Endothelial cell of umbilical vein (primary cell): Measurements from ENCODE around the gene COL1A1. TPM values are rescaled to one million over a fixed set of nuclear protein-coding genes. Genes with fewer than 3 reads are reported as not detected.

Source experiments
- BruUV-seq: library from RNA; stranded (reverse); fragments of 400-500 nt; replicated peaks from 2 replicates; lab custom pipeline; 2021; lab: Mats Ljungman, UMichigan
- CTCF ChIA-PET: fragments of 300-600, 350-600 bp; sonication (Branson Sonifier 250); formaldehyde crosslinking; loops from one replicate; lab custom pipeline; 2021; ENCODE audit warnings: antibody characterized with exemption, inconsistent platforms; lab: Charles Lee
- POLR2A ChIA-PET: fragments of 300-600, 350-600 bp; sonication (Branson Sonifier 250); formaldehyde crosslinking; loops from one replicate; lab custom pipeline; 2021; ENCODE audit warnings: antibody characterized with exemption, inconsistent platforms; lab: Charles Lee
- DNase-seq: peaks from one replicate; pipeline ENCODE4 v3.0.0-alpha.2; 2011; ENCODE audit warnings: low read depth, low spot score
- FAIRE-seq: peaks from 2 replicates; lab custom pipeline; 2011; peaks lifted over from hg19 to GRCh38; lab: Jason Lieb, UNC
- H2AFZ ChIP-seq: 2 replicates; pipeline ENCODE4 v1.6.0; 2012; ENCODE audit warnings: low read depth, low read length, control low read depth, inconsistent platforms
- H3K27ac ChIP-seq: 2 replicates; pipeline ENCODE4 v1.5.1; 2011; ENCODE audit warnings: low read depth, mild to moderate bottlenecking, control low read depth, low read length, moderate library complexity; ENCODE audit not compliant: insufficient read depth
- H3K27me3 ChIP-seq, 2 experiments: 2 replicates each; pipeline versions ENCODE4 v1.6.0 to v1.6.1; 2011; ENCODE audit warnings: low read length in 2 of 2, mixed read lengths in 1 of 2; ENCODE audit not compliant: control insufficient read depth in 2 of 2, insufficient read depth in 2 of 2
- H3K36me3 ChIP-seq, 2 experiments: 2 replicates in 1 of 2; 3 replicates in 1 of 2; pipeline ENCODE4 v1.5.1; 2011; ENCODE audit warnings: low read length in 2 of 2, mild to moderate bottlenecking in 1 of 2, moderate library complexity in 1 of 2; ENCODE audit not compliant: control insufficient read depth in 2 of 2, insufficient read depth in 2 of 2; ENCODE audit errors: extremely low read depth in 1 of 2
- H3K4me1 ChIP-seq: 3 replicates; pipeline ENCODE4 v1.5.1; 2011; ENCODE audit warnings: mild to moderate bottlenecking, low read length; ENCODE audit not compliant: control insufficient read depth, insufficient read depth; ENCODE audit errors: extremely low read depth
- H3K4me2 ChIP-seq: 2 replicates; pipeline ENCODE4 v1.6.1; 2011; ENCODE audit warnings: low read length, control low read depth, mixed read lengths; ENCODE audit not compliant: insufficient read depth
- H3K4me3 ChIP-seq, 3 experiments: fragments of 200-600 bp in 1 of 3; sonication (generic), shearing (Covaris generic) in 1 of 3; replicated peaks in 1 of 3; 2 replicates each; pipeline ENCODE4 v1.5.1; 2011 to 2016; ENCODE audit warnings: control low read depth in 3 of 3, low read length in 3 of 3, mild to moderate bottlenecking in 2 of 3, inconsistent platforms in 1 of 3, low read depth in 1 of 3, moderate library complexity in 1 of 3; ENCODE audit not compliant: insufficient read depth in 1 of 3
- H3K79me2 ChIP-seq: 2 replicates; pipeline ENCODE4 v1.6.0; 2012; ENCODE audit warnings: low read length, inconsistent platforms; ENCODE audit not compliant: control insufficient read depth, insufficient read depth
- H3K9ac ChIP-seq: replicated peaks from 2 replicates; pipeline ENCODE3; 2011; ENCODE audit warnings: low read length, control low read depth; ENCODE audit not compliant: insufficient read depth; ENCODE audit errors: extremely low read depth
- H3K9me1 ChIP-seq: replicated peaks from 3 replicates; pipeline ENCODE4 v1.6.0; 2011; ENCODE audit warnings: mild to moderate bottlenecking, low read length; ENCODE audit not compliant: control insufficient read depth, insufficient read depth; ENCODE audit errors: extremely low read depth
- H3K9me3 ChIP-seq: replicated peaks from 2 replicates; pipeline ENCODE4 v1.5.1; 2012; ENCODE audit warnings: low read length, inconsistent platforms; ENCODE audit not compliant: control insufficient read depth, insufficient read depth
- H4K20me1 ChIP-seq: replicated peaks from 2 replicates; pipeline ENCODE3; 2011; ENCODE audit warnings: mild to moderate bottlenecking, low read length; ENCODE audit not compliant: control insufficient read depth, insufficient read depth; ENCODE audit errors: extremely low read depth
- CTCF ChIP-seq, 2 donors: IDR thresholded peaks; 1 replicate in 1 of 2; 2 replicates in 1 of 2; pipeline ENCODE4 v1.5.1; 2011; ENCODE audit warnings: low read length in 2 of 2, mild to moderate bottlenecking in 2 of 2, moderate library complexity in 2 of 2, control low read depth in 1 of 2, inconsistent platforms in 1 of 2, low read depth in 1 of 2; ENCODE audit not compliant: insufficient read depth in 1 of 2; ENCODE audit errors: extremely low read depth in 1 of 2
- EZH2 ChIP-seq: IDR thresholded peaks from 2 replicates; pipeline ENCODE4 v1.6.1; 2012; ENCODE audit warnings: borderline replicate concordance, low read depth, mild to moderate bottlenecking, moderate library complexity, low read length, inconsistent platforms; ENCODE audit not compliant: severe bottlenecking
- FOS ChIP-seq: IDR thresholded peaks from 2 replicates; pipeline ENCODE4 v1.6.1; 2011; ENCODE audit warnings: mild to moderate bottlenecking, low read length, moderate library complexity, borderline replicate concordance; ENCODE audit not compliant: insufficient read depth
- GATA2 ChIP-seq: IDR thresholded peaks from 2 replicates; pipeline ENCODE4 v1.7.0; 2011; ENCODE audit warnings: low read depth, mild to moderate bottlenecking, moderate library complexity, mixed read lengths, low read length; ENCODE audit not compliant: insufficient read length, insufficient read depth
- JUN ChIP-seq: IDR thresholded peaks from 2 replicates; pipeline ENCODE4 v1.6.1; 2011; ENCODE audit warnings: borderline replicate concordance, low read depth; ENCODE audit not compliant: insufficient read length, insufficient read depth
- MAX ChIP-seq: IDR thresholded peaks from 2 replicates; pipeline ENCODE4 v1.6.1; 2011; ENCODE audit not compliant: insufficient read depth, insufficient read length
- MYC ChIP-seq: IDR thresholded peaks from one replicate; pipeline ENCODE4 v1.6.1; 2011; ENCODE audit warnings: mild to moderate bottlenecking, low read depth, low read length
- POLR2A ChIP-seq: IDR thresholded peaks from 2 replicates; pipeline ENCODE4 v1.6.1; 2012; ENCODE audit warnings: low read depth, mild to moderate bottlenecking, control low read depth, low read length
- POLR2AphosphoS5 ChIP-seq: IDR thresholded peaks from 2 replicates; pipeline ENCODE4 v1.6.1; 2012; ENCODE audit warnings: low read depth, mild to moderate bottlenecking, control low read depth, low read length, moderate library complexity; ENCODE audit not compliant: insufficient read depth
- dilution Hi-C: fragments of 300-500 bp; cut with MboI; formaldehyde crosslinking; loops from one replicate; pipeline ENCODE4 v1.15.0; 2019; ENCODE audit warnings: low sequenced_read_pairs; ENCODE audit not compliant: extremely low pct_ligation_motif_present
- intact Hi-C: fragments of 100-400 bp; cut with micrococcal nuclease; formaldehyde crosslinking; loops from one replicate; pipeline ENCODE4 v1.10.0; 2022
- polyA plus RNA-seq, 4 experiments: library from polyadenylated mRNA; depleted of rRNA in 3 of 4; stranded (reverse) in 3 of 4; unstranded in 1 of 4; fragments of >200 nt; gene quantifications; 2 replicates each; pipeline versions ENCODE4 v1.2.1 to v1.2.3, GENCODE V29; 2011 to 2012; ENCODE audit warnings: missing spikeins in 1 of 4
- total RNA-seq: library from RNA; stranded (reverse); gene quantifications from 2 replicates; pipeline ENCODE4 v1.2.3, GENCODE V29; 2021

The COL1A1 gene
- total and polyA plus RNA-seq, 2 donors (not counting 3 experiments of a cell fraction or from before 2014, with no cell fraction given): 0.07 TPM

DNA sequence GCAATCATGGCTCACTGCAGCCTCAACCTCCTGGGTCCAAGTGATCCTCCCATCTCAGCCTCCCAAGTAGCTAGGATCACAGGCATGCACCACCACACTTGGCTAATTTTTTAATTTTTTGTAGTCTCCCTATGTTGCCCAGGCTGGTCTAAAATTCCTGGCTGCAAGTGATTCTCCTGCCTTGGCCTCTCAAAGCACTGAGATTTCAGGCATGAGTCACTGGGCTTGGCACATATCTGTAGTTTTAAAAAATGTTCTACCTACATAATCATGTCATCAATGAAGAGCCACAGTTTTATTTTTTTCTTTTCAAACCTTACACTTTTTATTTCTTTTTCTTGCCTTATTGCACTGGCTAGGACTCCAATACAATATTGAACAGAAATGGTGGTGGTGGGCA is 33.1 kb upstream of the COL1A1 start:
- Histone ChIP-seq H3K9me3 (no peaks in the 10 kb centered on the region), H3K27me3 (peaks cover 22 to 46% of the 10 kb centered on the region in 2 experiments), H3K79me2 (no peaks in the 10 kb centered on the region), H4K20me1 (no peaks in the 10 kb centered on the region), H3K36me3 (no peaks in the 10 kb centered on the region), H3K9ac (no peak overlapping the region), H2AFZ (no peak overlapping the region), H3K4me1 (no peaks in the 10 kb centered on the region), H3K27ac (no peak overlapping the region), H3K4me2 (no peak overlapping the region), H3K9me1 (no peaks in the 10 kb centered on the region), H3K4me3 (no peak overlapping the region)
- no peak for FAIRE-seq
- ChIA-PET POLR2A (no interaction called here), CTCF (no interaction called here)
- BruUV-seq: no TSS peak
- TF ChIP-seq POLR2A: no peak
- TF ChIP-seq MYC: no peak
- no peak for TF ChIP-seq CTCF (IDR thresholded peaks at IDR 0.05; ENCODE audit: extremely low read depth in 1 of 2, insufficient read depth in 1 of 2, low read depth in 1 of 2, low read length in 2 of 2)
- TF ChIP-seq POLR2AphosphoS5: no peak
- no peak for TF ChIP-seq JUN
- TF ChIP-seq EZH2: no peak
- TF ChIP-seq GATA2: no peak
- no peak for TF ChIP-seq MAX
- no peak for TF ChIP-seq FOS
- DNase-seq: no peak
- intact Hi-C loops (no loop called here), dilution Hi-C loops (no loop called here)
